ENCODE measurements around the gene TMEM131L. TPM values are rescaled to one million over a fixed set of nuclear protein-coding genes. Genes with fewer than 3 reads are reported as not detected.

Gene TMEM131L
- total RNA-seq, 3 donors from 2014 or later: 18.7 to 22.0 (median 19.5) TPM

DNA sequence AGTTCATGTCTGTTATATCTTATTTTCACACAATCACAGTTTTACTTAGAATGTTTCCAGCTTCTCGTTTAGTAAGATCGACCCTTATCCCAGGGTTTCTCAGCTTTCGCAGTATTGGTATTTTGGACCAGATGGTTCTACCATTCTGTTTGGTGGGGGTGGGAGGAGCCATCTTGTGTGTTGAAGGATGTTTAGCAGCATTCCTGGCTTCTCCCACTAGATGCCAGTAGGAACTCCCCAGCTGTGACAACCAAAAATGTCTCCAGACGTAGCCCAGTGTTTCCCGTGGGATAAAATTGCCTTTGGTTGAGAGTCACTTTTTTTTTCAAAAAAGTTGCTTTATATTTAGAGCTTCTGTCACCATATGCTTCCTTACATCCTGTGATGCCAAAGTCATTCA is 127.0 kb downstream of the TMEM131L start:
- H3K36me3 ChIP-seq: no peaks in the 10 kb centered on the region
- intact Hi-C loops (cut with DNase I; ENCODE audit: low total_unique reads): no loop called here
- TF ChIP-seq POLR2AphosphoS5 (IDR thresholded peaks at IDR 0.05) (no peak), POLR2A (IDR thresholded peaks at IDR 0.05) (no peak)
- TF ChIP-seq, protein P1, sequence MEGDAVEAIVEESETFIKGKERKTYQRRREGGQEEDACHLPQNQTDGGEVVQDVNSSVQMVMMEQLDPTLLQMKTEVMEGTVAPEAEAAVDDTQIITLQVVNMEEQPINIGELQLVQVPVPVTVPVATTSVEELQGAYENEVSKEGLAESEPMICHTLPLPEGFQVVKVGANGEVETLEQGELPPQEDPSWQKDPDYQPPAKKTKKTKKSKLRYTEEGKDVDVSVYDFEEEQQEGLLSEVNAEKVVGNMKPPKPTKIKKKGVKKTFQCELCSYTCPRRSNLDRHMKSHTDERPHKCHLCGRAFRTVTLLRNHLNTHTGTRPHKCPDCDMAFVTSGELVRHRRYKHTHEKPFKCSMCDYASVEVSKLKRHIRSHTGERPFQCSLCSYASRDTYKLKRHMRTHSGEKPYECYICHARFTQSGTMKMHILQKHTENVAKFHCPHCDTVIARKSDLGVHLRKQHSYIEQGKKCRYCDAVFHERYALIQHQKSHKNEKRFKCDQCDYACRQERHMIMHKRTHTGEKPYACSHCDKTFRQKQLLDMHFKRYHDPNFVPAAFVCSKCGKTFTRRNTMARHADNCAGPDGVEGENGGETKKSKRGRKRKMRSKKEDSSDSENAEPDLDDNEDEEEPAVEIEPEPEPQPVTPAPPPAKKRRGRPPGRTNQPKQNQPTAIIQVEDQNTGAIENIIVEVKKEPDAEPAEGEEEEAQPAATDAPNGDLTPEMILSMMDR (IDR thresholded peaks at IDR 0.05): no peak

DNA sequence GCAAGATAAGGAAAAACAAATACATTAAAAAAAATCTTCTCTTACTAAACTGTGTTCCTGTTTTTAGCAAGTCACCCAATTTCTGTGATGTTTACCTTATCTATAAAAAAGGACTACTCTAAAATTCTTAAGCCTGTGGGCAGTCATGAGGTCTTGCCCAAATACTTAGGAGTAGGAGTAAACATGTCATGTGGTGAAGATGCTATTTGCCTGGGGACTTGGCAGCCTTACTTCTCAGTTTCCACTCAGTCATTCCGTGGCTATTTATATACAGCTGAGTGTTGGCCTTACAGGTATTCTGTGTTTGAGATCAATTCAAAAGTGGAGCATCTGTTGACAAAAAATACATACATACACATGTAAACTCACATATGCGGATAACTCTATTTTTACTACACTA is 128.1 kb downstream of the TMEM131L start:
- H3K27me3 ChIP-seq: no peaks in the 10 kb centered on the region
- no peaks in the 10 kb centered on the region for H3K9me3 ChIP-seq
- H3K36me3 ChIP-seq: no peaks in the 10 kb centered on the region
- peak in 1 of 2 donors; percentile 39 for DNase-seq (ENCODE audit: low spot score in 2 of 2)
- H3K4me1 ChIP-seq: no peaks in the 10 kb centered on the region
- TF ChIP-seq, protein P1 (IDR thresholded peaks at IDR 0.05): no peak
- no peak for TF ChIP-seq POLR2A (IDR thresholded peaks at IDR 0.05)
- TF ChIP-seq POLR2AphosphoS5 (IDR thresholded peaks at IDR 0.05): no peak
- no peak overlapping the region for H3K4me3 ChIP-seq
- intact Hi-C loops (cut with DNase I; ENCODE audit: low total_unique reads): no loop called here
- no peak overlapping the region for H3K27ac ChIP-seq

More for the DNA sequence above, 127.0 kb downstream of the TMEM131L start:
- no peak overlapping the region for H3K4me3 ChIP-seq
- no peaks in the 10 kb centered on the region for H3K9me3 ChIP-seq
- H3K27me3 ChIP-seq: no peaks in the 10 kb centered on the region
- no peaks in the 10 kb centered on the region for H3K4me1 ChIP-seq
- no peak for DNase-seq (ENCODE audit: low spot score in 2 of 2)
- no peak overlapping the region for H3K27ac ChIP-seq

DNA sequence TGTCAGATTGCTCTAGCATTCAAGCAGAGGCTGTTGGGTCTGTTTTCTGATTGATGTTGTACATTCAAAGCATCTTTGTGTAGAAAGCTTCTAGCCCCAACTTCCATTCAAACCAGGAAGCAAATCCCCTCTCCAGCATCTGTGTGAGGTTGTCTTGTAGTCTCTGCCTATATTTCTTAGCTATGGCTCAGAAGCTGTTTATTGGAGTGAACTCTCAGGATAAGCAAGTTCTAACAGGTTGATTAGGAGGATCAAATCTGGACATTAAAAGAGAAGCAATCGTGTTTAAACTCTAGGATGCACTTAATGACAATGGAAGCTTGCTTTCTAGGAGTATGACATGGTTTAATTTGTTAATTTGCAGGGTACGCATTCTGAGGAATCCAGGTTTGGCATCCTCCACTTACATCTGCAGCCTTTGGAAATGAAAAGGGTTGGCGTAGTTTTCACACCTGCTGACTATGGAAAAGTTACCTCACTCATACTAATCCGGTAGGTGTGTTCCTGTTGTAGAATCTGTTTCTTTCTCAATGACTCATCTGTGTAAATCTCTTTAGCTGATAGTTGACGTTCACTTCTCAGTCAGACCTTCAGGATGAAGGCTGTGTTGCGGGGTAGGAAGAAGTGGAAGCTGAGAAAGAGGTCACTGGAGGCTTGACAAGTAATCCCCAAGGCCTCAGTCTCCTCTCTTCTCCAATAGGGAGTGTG is 129.9 kb downstream of the TMEM131L start:
- Histone ChIP-seq H3K4me3 (no peak overlapping the region), H3K27ac (no peak overlapping the region), H3K36me3 (no peaks in the 10 kb centered on the region), H3K9me3 (no peaks in the 10 kb centered on the region), H3K27me3 (no peaks in the 10 kb centered on the region), H3K4me1 (no peaks in the 10 kb centered on the region)
- no peak for TF ChIP-seq POLR2AphosphoS5 (IDR thresholded peaks at IDR 0.05)
- intact Hi-C loops (cut with DNase I; ENCODE audit: low total_unique reads): no loop called here
- DNase-seq (ENCODE audit: low spot score in 2 of 2): no peak

DNA sequence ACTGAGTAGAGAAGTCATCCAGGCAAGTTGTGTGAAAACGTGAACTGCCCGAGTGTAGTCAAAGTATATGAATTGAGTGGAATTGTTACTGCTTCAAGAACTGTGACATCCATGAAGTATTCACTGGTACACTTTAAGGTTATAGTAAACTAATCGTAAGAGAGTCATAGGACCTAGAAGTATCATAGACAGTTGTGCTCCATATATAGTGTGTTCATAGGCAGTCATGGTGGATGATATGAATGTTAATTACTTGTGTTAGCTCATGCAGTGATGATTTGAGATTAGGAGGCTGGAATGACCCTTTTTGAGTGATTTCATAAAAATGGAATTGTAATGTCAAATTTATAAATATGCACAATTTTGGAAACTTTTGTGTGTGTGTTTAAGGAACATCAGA is 136.6 kb downstream of the TMEM131L start:
- no peak overlapping the region for H3K4me3 ChIP-seq
- no peaks in the 10 kb centered on the region for H3K27me3 ChIP-seq
- H3K27ac ChIP-seq: no peak overlapping the region
- no peaks in the 10 kb centered on the region for H3K36me3 ChIP-seq
- no peaks in the 10 kb centered on the region for H3K9me3 ChIP-seq
- no peak for DNase-seq (ENCODE audit: low spot score in 2 of 2)
- intact Hi-C loops (cut with DNase I; ENCODE audit: low total_unique reads): no loop called here
- no peaks in the 10 kb centered on the region for H3K4me1 ChIP-seq
- TF ChIP-seq POLR2A (IDR thresholded peaks at IDR 0.05): no peak
- TF ChIP-seq, protein P1 (IDR thresholded peaks at IDR 0.05): no peak
- TF ChIP-seq POLR2AphosphoS5 (IDR thresholded peaks at IDR 0.05): no peak

DNA sequence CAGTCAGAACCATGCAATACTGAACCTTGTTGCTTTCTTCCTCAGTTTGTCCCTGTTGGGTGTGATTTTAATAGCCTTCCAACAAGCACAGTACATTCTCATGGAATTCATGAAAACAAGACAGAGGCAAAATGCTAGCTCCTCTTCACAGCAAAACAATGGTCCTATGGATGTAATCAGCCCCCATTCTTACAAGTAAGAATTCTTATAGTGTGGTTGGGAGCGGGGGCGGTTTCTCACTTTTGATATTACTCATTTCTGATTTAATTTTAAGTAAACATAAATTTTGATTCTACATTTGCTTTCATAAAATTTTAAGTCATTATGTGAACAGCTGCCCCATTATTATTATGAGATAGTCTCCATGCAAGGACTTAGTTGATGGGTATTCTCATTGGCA is 137.1 kb downstream of the TMEM131L start:
- Histone ChIP-seq H3K4me3 (no peak overlapping the region), H3K36me3 (no peaks in the 10 kb centered on the region), H3K4me1 (no peaks in the 10 kb centered on the region), H3K27me3 (no peaks in the 10 kb centered on the region), H3K27ac (no peak overlapping the region), H3K9me3 (no peaks in the 10 kb centered on the region)
- no peak for DNase-seq (ENCODE audit: low spot score in 2 of 2)
- TF ChIP-seq POLR2AphosphoS5 (IDR thresholded peaks at IDR 0.05): no peak
- TF ChIP-seq, protein P1 (IDR thresholded peaks at IDR 0.05): no peak
- TF ChIP-seq POLR2A (IDR thresholded peaks at IDR 0.05): no peak
- intact Hi-C loops (cut with DNase I; ENCODE audit: low total_unique reads): no loop called here
